Hematopoietic multipotent progenitor cell treated with erythropoietin and hydrocortisone succinate and interleukin-3 and kit ligand, for 6 days (in vitro differentiated cells): Measurements from ENCODE around the gene BCKDHA.
"Not testable (repeated sequence)": the region's sequence is repeated elsewhere in the genome, so short reads cannot be mapped to it uniquely, and the experiment has no call there.

Experiments used
- DNase-seq: peaks from one replicate; pipeline ENCODE4 v3.0.0-alpha.2; 2015

The BCKDHA gene

DNA sequence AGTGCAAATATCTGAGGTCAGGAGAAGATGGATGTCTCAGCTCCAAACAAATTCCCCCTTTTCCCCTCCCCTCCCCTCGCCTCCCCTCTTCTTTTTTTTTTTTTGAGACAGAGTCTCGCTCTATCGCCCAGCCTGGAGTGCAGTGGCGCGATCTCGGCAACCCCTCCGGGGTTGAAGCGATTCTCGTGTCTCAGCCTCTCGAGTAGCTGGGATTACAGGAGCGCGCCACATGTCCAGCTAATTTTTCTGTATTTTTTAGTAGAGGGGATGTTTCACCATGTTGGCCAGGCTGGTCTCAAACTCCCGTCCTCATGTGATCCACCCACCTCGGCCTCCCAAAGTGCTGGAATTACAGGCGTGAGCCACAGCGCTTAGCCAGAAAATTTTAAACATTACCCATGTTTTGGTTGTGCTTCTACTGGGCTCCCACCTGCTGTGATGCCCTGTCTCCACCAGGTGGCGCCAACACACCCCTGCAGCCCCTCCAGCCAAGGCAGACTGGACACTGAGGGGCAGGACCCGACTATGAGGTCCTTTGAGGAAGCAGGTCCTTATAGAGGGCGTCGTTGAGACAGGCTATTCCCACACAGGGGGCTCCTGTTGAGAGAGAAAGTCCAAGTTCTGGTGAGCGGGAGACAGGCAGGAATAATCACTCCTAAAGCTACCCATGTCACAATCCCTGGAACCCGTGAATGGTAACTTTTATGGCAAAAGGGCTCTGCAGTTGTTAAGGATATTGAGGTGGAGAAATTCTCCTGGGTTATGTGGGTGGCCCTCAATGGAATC, 51.7 kb downstream of the BCKDHA start:
- peak; percentile 76 for DNase-seq

DNA sequence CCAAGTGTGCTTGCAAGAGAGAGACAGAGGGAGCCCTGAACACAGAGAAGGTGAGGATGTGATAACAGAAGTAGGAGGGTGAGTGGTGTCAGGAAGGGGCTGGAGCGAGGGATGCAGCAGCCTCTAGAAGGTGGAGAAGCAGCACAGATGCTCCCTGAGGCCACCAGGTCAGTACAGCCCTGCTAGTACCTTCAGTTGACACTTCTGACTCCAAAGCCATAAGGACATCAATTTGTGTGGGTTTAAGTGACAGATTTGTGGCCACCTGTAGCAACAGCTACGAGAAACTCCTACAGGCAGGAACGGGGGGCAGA, 52.2 kb downstream of the BCKDHA start:
- no peak for DNase-seq

DNA sequence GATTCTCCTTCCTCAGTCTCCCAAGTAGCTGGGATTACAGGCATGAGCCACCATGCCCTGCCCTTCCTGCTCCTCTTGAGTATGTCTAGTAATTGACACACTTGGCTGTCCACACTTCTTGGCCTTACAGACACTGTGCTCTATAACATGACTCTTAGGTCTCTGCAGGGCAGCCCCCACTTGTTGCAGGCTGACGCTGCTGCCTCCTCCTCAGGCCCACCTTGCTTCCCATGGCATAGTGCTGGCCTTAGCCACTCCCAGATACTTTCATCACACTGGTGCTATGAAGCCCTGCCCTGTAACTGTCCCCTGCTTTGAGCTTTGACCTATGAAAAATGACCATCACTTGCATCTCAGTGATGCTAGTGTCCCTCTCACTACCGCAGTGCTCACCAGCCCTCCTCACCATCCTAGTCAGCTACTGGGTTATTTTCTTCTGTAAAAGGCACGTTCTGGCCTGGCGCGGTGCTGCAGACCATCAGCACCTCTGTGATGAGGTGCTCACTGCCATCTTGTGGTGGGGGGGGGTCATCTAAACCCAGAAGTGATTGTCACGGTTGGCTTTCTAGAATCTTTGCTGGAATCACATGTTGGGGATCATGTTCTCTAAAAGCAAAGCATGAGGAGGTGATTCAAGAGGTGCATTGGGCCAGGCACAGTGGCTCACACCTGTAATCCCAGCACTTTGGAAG, 55.1 kb downstream of the BCKDHA start:
- no peak for DNase-seq

DNA sequence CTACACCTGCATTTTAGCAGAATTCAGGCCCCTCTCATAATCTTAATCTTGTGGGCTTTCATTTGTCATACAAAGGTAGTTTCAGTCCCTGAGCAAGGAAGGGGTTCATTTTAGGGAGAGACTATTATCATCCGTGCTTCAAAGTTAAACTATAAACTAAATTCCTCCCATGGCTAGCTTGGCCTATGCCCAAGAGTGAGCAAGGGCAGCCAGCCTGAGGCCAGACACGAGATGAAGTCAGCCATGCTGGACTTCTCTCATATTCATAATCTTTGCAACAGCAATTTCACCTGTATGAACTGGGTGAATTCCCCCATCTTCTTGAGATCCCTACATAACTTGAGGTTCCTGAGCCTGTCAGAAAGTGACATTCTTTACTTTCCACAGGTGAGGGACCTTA, 58.3 kb downstream of the BCKDHA start:
- DNase-seq: no peak

DNA sequence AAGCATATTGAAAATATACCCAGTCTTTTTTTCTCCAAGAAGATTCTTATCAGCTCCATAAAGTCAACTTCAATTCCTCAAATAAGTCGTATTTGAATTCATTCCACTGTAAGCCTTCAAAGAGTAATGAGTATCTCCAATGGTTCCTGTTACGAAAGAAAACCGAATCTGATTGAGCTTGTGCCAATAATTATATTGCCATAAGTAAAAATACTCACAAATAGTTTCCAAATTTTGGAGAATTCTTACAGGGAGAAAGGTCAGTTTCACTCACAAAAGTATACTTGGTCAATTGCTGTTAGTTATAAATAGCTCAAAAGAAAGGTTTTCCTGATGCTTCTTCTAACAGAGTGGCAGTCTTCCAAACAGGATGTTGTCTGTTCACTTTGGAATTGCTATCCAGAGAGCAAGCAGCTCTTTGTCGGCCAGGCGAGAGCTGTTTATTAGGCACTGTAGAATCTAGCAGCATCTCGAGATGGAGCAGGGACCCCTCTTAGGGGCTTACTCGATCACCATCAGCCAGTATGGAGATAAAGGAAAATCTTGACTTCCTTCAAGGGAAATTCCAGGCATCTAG, 58.8 kb downstream of the BCKDHA start:
- DNase-seq: no peak

DNA sequence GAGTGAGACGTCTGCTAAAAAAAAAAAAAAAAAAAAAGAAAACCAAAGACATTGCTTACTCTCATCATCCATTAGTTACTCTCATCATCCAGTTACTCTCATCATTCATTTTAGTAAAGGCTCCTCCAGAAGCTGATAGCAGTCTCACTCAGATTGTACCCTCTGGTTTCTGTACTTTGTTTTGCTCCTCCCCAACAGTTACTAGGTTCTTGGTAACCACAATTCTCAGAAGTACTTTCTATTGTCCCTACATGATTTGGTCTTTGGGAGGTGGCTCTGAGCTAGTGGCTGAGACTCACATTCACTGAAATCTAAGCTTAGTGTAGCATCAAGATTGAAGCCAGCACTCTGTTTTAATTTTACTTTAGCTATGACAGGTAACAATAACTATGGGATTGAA, 59.6 kb downstream of the BCKDHA start:
- no peak for DNase-seq

DNA sequence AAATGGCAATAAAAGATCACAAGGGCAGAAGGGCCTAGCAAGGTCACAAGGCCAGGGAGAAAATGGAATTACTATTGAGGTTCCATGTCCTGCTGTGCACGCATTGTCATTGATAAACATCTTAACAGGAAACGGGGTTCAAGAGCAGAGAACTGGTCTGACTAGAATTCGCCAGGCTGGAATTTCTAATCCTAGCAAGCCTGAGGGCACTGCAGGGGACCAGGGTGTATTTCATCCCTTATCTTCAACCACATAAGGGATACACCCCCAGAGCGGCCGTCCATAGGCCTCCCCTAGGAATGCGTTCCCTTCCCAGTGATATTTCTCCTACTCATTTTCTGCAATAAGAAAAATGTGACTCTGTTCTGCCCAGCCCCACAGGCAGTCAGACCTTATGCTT, 64.9 kb downstream of the BCKDHA start:
- no peak for DNase-seq

DNA sequence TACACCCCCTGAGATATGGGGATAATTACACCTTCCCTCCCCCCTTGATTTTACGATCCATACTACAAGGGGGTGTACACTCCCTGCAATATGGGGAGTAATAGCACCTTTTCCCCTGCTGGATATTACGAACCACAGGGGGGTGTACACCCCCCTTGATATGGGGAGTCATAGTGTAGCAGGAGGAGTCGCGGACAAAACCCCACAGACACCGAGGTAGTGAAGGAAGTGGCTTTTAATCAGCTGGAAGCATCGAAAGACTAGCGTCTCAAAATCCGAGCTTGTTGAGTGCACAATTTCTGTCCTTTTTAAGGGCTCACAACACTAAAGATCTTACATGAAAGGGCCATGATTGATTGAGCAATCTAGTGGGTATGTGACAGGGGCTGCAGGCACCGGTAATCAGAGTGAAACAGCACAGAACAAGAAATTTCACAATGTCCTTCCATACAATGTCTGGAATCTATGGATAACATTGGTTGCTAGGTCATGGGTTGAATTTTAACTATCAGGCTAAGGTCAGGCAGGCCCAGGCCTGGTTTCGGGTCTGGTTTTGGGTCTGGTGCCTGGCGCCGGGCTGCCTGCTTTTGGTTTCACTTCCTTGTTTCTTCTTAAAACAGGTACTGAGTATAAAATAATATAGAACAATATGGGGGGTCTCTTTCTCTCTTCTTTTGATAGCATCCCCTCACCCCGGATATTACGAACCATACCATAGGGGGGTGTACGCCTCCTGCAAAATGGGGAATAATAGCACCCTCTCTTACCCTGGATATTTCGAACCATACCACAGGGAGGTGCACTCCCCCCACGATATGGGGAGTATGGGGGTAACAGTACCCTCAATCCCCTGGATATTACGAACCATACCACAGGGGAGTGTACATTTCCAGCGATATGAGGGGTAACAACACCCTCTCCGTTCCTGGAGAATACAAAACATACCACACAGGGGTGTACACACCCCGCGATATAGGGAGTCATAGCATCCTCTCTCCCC, 65.9 kb downstream of the BCKDHA start:
- DNase-seq: not testable (repeated sequence)
